ENCODE data around the gene GFY.

The GFY gene

GRCh38 chr19:49408816-49409440, 16.3 kb upstream of the GFY start:
- DNase-seq, result no peak

GRCh38 chr19:49409441-49410029, 15.7 kb upstream of the GFY start:
- DNase-seq, result no peak

GRCh38 chr19:49411681-49412326, 13.4 kb upstream of the GFY start:
- DNase-seq, result no peak

DNA sequence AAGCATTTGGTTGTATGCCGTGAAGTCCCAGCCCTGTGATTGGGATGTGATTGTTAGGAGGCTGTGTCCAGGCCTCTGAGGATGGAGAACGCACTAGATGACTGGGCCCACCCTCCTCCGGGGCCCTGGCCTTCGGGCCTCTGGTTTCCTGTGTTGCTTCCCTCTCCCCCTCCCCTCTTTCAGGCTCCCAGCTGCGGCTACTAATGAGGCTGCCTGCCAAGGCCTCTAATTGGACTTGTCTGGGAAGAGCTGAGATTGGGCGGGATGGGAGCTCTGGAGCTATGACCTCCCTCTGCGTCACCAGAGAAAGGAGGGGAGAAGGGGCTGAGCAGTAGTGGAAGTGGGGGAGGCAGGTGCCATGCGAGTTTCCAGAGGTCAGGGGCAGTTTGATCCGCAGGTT, 11.8 kb upstream of the GFY start:
- DNase-seq, result no peak

- DNase-seq, result no peak
Observed at GRCh38 chr19:49414256-49414655, 10.9 kb upstream of the GFY start.

DNA sequence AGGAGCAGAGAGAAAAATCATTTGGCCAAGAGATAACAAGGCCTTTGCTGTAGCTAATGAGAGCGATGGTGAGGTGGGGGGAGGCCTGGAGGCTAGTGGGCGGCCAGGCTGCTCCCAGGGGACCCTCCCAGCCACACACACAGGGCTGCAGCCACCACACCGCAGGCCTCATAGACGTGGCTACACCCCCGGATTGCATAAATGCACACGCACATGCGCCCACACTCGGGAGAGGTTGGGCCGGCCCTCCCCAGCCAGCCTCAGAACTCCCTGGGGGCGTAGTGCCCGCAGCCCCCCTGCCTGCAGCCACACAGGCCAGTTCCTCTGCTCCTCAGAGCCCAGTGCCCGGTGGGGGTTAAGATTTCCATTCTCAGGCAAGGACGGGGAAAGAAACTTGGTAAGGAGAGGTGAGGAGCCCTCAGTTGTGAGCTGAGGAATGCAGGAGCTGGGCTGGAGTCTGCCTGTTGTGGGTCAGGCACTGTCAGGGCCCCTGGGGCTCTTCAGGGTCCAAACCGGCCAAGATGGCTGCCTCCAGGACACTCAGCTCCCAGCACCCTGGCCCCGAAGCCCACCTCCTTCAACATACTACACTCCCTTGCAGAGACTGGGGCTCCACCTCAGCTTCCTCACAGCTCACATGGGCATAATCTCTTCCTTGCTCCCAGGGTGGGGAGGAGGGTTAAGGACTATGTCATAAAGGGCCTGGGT, 9.9 kb upstream of the GFY start:
- DNase-seq, result no peak

- no peak for DNase-seq
Observed at GRCh38 chr19:49415810-49416200, 9.4 kb upstream of the GFY start.

GRCh38 chr19:49417088-49417487, 8.1 kb upstream of the GFY start:
- DNase-seq, result no peak

DNA sequence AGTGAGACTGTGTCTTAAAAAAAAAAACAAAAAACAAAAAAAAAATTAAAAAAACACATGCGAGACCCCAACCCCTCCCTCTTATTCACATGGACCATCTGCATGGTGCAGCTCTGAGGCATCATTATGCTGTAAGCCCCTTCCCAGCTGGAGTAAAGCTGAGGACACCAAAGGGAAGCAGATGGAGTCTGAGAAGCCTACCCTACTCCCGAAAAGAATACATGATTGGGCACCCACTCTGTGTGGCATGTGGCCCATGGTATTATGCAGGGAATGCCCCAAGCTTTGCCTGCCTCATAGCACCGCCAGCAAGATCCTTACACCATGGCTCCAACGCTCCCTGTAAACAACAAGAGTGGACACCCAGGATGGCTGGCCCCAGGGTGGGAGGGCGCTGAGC, 6.7 kb upstream of the GFY start:
- DNase-seq, result no peak

- no peak for DNase-seq
Observed at GRCh38 chr19:49419173-49419572, 6.0 kb upstream of the GFY start.

- DNase-seq, result no peak
Observed at GRCh38 chr19:49420227-49420626, 5.0 kb upstream of the GFY start.

GRCh38 chr19:49421039-49421877, 3.9 kb upstream of the GFY start:
- DNase-seq, result no peak

GRCh38 chr19:49421878-49422202, 3.3 kb upstream of the GFY start:
- no peak for DNase-seq

DNA sequence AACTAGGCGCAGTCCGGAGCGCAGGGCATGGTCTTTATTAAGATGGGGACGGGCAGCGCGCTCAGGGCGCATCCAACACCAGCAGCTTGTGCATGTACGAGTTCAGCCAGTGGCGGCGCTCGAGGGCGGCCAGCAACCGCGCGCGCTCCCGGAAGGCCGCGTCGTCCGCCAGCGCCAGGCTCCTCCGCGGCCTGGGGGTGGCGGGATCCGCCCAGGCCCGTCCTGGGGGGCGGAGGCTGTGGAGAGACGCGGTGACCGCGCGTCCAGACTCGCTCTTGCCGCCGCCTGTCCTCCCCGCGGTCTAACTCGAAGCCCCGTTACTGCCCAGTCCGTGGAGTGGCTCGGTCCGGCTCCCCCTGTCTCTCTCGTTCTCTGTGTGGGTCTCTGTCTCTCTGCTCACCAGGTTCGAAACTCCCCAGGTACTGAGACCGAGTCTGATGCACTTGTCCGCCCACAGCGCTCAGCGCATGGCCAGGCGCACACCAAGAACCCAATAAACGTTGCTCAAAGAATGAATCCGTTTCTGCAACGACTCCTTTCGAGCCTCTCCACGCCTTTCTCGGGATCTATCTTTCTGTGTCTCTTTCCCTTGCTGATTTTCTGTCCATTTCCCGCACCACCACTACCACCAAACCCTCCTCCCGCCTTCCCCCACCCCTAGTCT, 2.6 kb upstream of the GFY start:
- DNase-seq, result no peak

- no peak for DNase-seq
Observed at GRCh38 chr19:49423071-49423984, 1.9 kb upstream of the GFY start, which contains the start of gene PTH2. TSS of gene PTH2 (minus strand) at chr19:49423441. CDS start at chr19:49423339, 102 bp downstream.

- no peak for DNase-seq
Observed at GRCh38 chr19:49423985-49424303, 1.2 kb upstream of the GFY start.

GRCh38 chr19:49425922-49426592, 869 bp downstream of the GFY start:
- no peak for DNase-seq

DNA sequence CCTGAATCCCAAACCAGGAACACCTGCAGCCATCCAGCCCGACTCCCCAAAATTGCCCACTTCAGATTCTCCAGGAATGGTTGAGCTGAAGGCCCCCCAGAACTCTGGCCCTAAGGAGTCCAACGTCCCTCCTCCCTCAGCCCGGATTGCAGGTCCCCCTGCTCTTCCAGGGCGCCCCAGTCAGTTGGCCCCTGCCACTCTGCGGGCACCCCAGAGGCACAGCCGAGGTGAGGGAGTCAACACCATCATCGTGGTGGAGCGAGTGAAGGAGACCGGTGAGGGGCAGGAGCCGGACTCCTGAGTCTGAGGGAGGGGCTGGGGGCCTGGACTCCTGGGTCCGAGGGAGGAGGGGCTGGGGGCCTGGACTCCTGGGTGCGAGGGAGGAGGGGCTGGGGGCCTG, 2.2 kb downstream of the GFY start:
- no peak for DNase-seq

GRCh38 chr19:49427855-49428546, 2.8 kb downstream of the GFY start:
- DNase-seq, result no peak
